ENCODE results near the gene KIAA1549.

GRCh38 chr7:138797715-138798320, 183.4 kb downstream of the KIAA1549 start, which contains the start of the genes ATP6V0A4 and TMEM213:
- no peak for TF ChIP-seq CTCF (IDR thresholded peaks at IDR 0.05)
- no peak for TF ChIP-seq POLR2A (IDR thresholded peaks at IDR 0.05)
- no peak for TF ChIP-seq EP300 (IDR thresholded peaks at IDR 0.05)

All from ovary (tissue), 3 donors.